Measurements from ENCODE around the gene COL28A1. TPM values are rescaled to one million over a fixed set of nuclear protein-coding genes. Genes with fewer than 3 reads are reported as not detected.

Gene COL28A1
- total RNA-seq, 4 donors from 2014 or later, result 15.1 to 23.7 (median 18.3) TPM

- no peak overlapping the region for H3K4me3 ChIP-seq
- H3K9me3 ChIP-seq, result no peaks in the 10 kb centered on the region
- H3K27ac ChIP-seq (replicated peaks in 1 of 4), result no peak overlapping the region
- WGBS, result 75% methylated on average over 2 of the region's 2 CpGs
- intact Hi-C loops (cut with DNase I), result no loop called here
- no peaks in the 10 kb centered on the region for H3K4me1 ChIP-seq
- DNase-seq (ENCODE audit: extremely low spot score), result no peak
- TF ChIP-seq POLR2AphosphoS5 (IDR thresholded peaks at IDR 0.05) (no peak), EP300 (IDR thresholded peaks at IDR 0.05) (no peak), CTCF (IDR thresholded peaks at IDR 0.05) (no peak), POLR2A (IDR thresholded peaks at IDR 0.05; ENCODE audit: low read depth) (no peak)
- peaks cover 0 to 3% (median 0%) of the 10 kb centered on the region in 4 donors for H3K27me3 ChIP-seq
- no peaks in the 10 kb centered on the region for H3K36me3 ChIP-seq
Measured at GRCh38 chr7:7330997-7331396, 204.7 kb downstream of the COL28A1 start.

- peaks cover 0 to 6% (median 0%) of the 10 kb centered on the region in 4 donors for H3K27me3 ChIP-seq
- no peak for DNase-seq (ENCODE audit: extremely low spot score)
- H3K4me3 ChIP-seq, result no peak overlapping the region
- TF ChIP-seq POLR2AphosphoS5 (IDR thresholded peaks at IDR 0.05) (no peak), POLR2A (IDR thresholded peaks at IDR 0.05; ENCODE audit: low read depth) (no peak), EP300 (IDR thresholded peaks at IDR 0.05) (no peak), CTCF (IDR thresholded peaks at IDR 0.05) (no peak)
- no peak overlapping the region for H3K27ac ChIP-seq (replicated peaks in 1 of 4)
- H3K4me1 ChIP-seq, result no peaks in the 10 kb centered on the region
- H3K9me3 ChIP-seq, result no peaks in the 10 kb centered on the region
- WGBS, result 24% methylated on average over 1 of the region's 1 CpG
- intact Hi-C loops (cut with DNase I), result no loop called here
- no peaks in the 10 kb centered on the region for H3K36me3 ChIP-seq
Measured at GRCh38 chr7:7329326-7329725, 206.3 kb downstream of the COL28A1 start.

- Histone ChIP-seq H3K9me3 (no peaks in the 10 kb centered on the region), H3K36me3 (no peaks in the 10 kb centered on the region), H3K4me1 (no peaks in the 10 kb centered on the region), H3K27me3 (peaks cover 0 to 10% (median 0%) of the 10 kb centered on the region in 4 donors), H3K4me3 (no peak overlapping the region), H3K27ac (replicated peaks in 1 of 4) (no peak overlapping the region)
- no peak for DNase-seq (ENCODE audit: extremely low spot score)
- intact Hi-C loops (cut with DNase I), result no loop called here
- TF ChIP-seq CTCF (IDR thresholded peaks at IDR 0.05) (no peak), EP300 (IDR thresholded peaks at IDR 0.05) (no peak), POLR2A (IDR thresholded peaks at IDR 0.05; ENCODE audit: low read depth) (no peak), POLR2AphosphoS5 (IDR thresholded peaks at IDR 0.05) (no peak)
- 60% methylated on average over 2 of the region's 2 CpGs for WGBS
Measured at GRCh38 chr7:7327423-7327822, 208.2 kb downstream of the COL28A1 start.

- Histone ChIP-seq H3K4me1 (no peaks in the 10 kb centered on the region), H3K27me3 (peaks cover 0 to 10% (median 0%) of the 10 kb centered on the region in 4 donors), H3K27ac (replicated peaks in 1 of 4) (no peak overlapping the region), H3K4me3 (no peak overlapping the region), H3K36me3 (no peaks in the 10 kb centered on the region), H3K9me3 (no peaks in the 10 kb centered on the region)
- intact Hi-C loops (cut with DNase I), result no loop called here
- TF ChIP-seq POLR2AphosphoS5 (IDR thresholded peaks at IDR 0.05) (no peak), EP300 (IDR thresholded peaks at IDR 0.05) (no peak), CTCF (IDR thresholded peaks at IDR 0.05) (no peak), POLR2A (IDR thresholded peaks at IDR 0.05; ENCODE audit: low read depth) (no peak)
- DNase-seq (ENCODE audit: extremely low spot score), result no peak
- WGBS, result 82% methylated on average over 3 of the region's 3 CpGs
Measured at GRCh38 chr7:7324698-7325097, 211.0 kb downstream of the COL28A1 start.

GRCh38 chr7:7323921-7324320 is 211.8 kb downstream of the COL28A1 start:
- no peak for DNase-seq (ENCODE audit: extremely low spot score)
- Histone ChIP-seq H3K36me3 (no peaks in the 10 kb centered on the region), H3K27me3 (peaks cover 0 to 7% (median 0%) of the 10 kb centered on the region in 4 donors), H3K27ac (replicated peaks in 1 of 4) (no peak overlapping the region), H3K4me3 (no peak overlapping the region), H3K9me3 (no peaks in the 10 kb centered on the region), H3K4me1 (no peaks in the 10 kb centered on the region)
- 57% methylated on average over 2 of the region's 2 CpGs for WGBS
- intact Hi-C loops (cut with DNase I), result no loop called here
- TF ChIP-seq EP300 (IDR thresholded peaks at IDR 0.05) (no peak), CTCF (IDR thresholded peaks at IDR 0.05) (no peak), POLR2AphosphoS5 (IDR thresholded peaks at IDR 0.05) (no peak), POLR2A (IDR thresholded peaks at IDR 0.05; ENCODE audit: low read depth) (no peak)
